SH-SY5Y (cell line): ENCODE results near the gene TMEM17.

Source experiments
- GATA2 ChIP-seq: IDR thresholded peaks from 2 replicates; pipeline ENCODE4 v1.6.1; 2011; ENCODE audit warnings: mild to moderate bottlenecking, low read depth, low read length
- GATA3 ChIP-seq: IDR thresholded peaks from 2 replicates; pipeline ENCODE4 v1.6.1; 2011; ENCODE audit warnings: low read depth, mild to moderate bottlenecking, low read length, moderate library complexity

GRCh38 chr2:62504657-62505056 is 1.3 kb downstream of the TMEM17 start:
- TF ChIP-seq GATA2 (no peak), GATA3 (no peak)
